Measurements from ENCODE around the gene ESYT1. TPM values are rescaled to one million over a fixed set of nuclear protein-coding genes. Genes with fewer than 3 reads are reported as not detected.
A peak's percentile ranks its signal among the peaks of the same experiment; 100 is the strongest.

ESYT1 gene
- total RNA-seq, 3 donors from 2014 or later (not counting 1 experiment from before 2014, with no cell fraction given), result 198 to 215 (median 199) TPM

- Mint-ChIP-seq H3K36me3 (no peaks in the 10 kb centered on the region), H3K4me3 (no peak overlapping the region), H3K27me3 (ENCODE audit: low read depth in 2 of 2) (peaks cover 0 to 8% of the 10 kb centered on the region in 2 donors), H3K9me3 (no peaks in the 10 kb centered on the region), H3K27ac (no peak overlapping the region), H3K4me1 (peaks cover 27 to 35% of the 10 kb centered on the region in 2 donors)
- intact Hi-C loops (cut with micrococcal nuclease), result loop anchor here (5.0 kb wide), 1 partner anchor 282 kb away; the partner anchor contains the start of genes ORMDL2 and SARNP
- no peak for TF ChIP-seq CTCF (IDR thresholded peaks at IDR 0.05)
- peaks cover 27% of the 10 kb centered on the region for H3K4me1 ChIP-seq (ENCODE audit: control insufficient read depth, insufficient read depth, low read length)
- 93% methylated on average over 3 of the region's 4 CpGs for whole genome bisulfite sequencing (ENCODE audit: insufficient coverage)
- no peaks in the 10 kb centered on the region for H3K27me3 ChIP-seq (ENCODE audit: control insufficient read depth, insufficient read depth, low read length)
- ATAC-seq, result no peak
- no peak overlapping the region for H3K4me3 ChIP-seq (ENCODE audit: low read length)
- no peak overlapping the region for H3K27ac ChIP-seq (ENCODE audit: low read length)
- H3K36me3 ChIP-seq (ENCODE audit: control insufficient read depth, insufficient read depth, low read length), result no peaks in the 10 kb centered on the region
- no peaks in the 10 kb centered on the region for H3K9me3 ChIP-seq (ENCODE audit: control insufficient read depth, insufficient read depth, low read length)
- no peak for DNase-seq
Observed at GRCh38 chr12:56099787-56100186, 28.3 kb upstream of the ESYT1 start.

GRCh38 chr12:56101045-56101444 lies 27.0 kb upstream of the ESYT1 start:
- no peak overlapping the region for H3K27ac Mint-ChIP-seq
- H3K4me3 Mint-ChIP-seq, result no peak overlapping the region
- H3K4me3 ChIP-seq (ENCODE audit: low read length), result no peak overlapping the region
- H3K27ac ChIP-seq (ENCODE audit: low read length), result no peak overlapping the region
- 93% methylated on average over 14 of the region's 14 CpGs for WGBS (ENCODE audit: insufficient coverage)
- TF ChIP-seq CTCF (IDR thresholded peaks at IDR 0.05), result no peak
- no peaks in the 10 kb centered on the region for H3K9me3 ChIP-seq (ENCODE audit: control insufficient read depth, insufficient read depth, low read length)
- ATAC-seq (no peak), DNase-seq (no peak)
- H3K27me3 ChIP-seq (ENCODE audit: control insufficient read depth, insufficient read depth, low read length), result no peaks in the 10 kb centered on the region
- intact Hi-C loops (cut with micrococcal nuclease), result loop anchor here (5.0 kb wide), 1 partner anchor 284 kb away; the partner anchor contains the start of genes ORMDL2 and SARNP
- H3K4me1 ChIP-seq (ENCODE audit: control insufficient read depth, insufficient read depth, low read length), result peaks cover 37% of the 10 kb centered on the region
- no peaks in the 10 kb centered on the region for H3K36me3 ChIP-seq (ENCODE audit: control insufficient read depth, insufficient read depth, low read length)
- H3K36me3 Mint-ChIP-seq, result no peaks in the 10 kb centered on the region
- peaks cover 39 to 48% of the 10 kb centered on the region in 2 donors for H3K4me1 Mint-ChIP-seq
- peaks cover 0 to 8% of the 10 kb centered on the region in 2 donors for H3K27me3 Mint-ChIP-seq (ENCODE audit: low read depth in 2 of 2)
- H3K9me3 Mint-ChIP-seq, result no peaks in the 10 kb centered on the region

- no peak for TF ChIP-seq CTCF (IDR thresholded peaks at IDR 0.05)
- no peaks in the 10 kb centered on the region for H3K9me3 Mint-ChIP-seq
- H3K27ac Mint-ChIP-seq, result peak overlapping the region; percentile 97 to 99
- H3K4me3 Mint-ChIP-seq, result peak overlapping the region; percentile 100
- peaks cover 52 to 56% of the 10 kb centered on the region in 2 donors for H3K4me1 Mint-ChIP-seq
- peaks cover 0 to 2% of the 10 kb centered on the region in 2 donors for H3K27me3 Mint-ChIP-seq (ENCODE audit: low read depth in 2 of 2)
- Histone ChIP-seq H3K9me3 (ENCODE audit: control insufficient read depth, insufficient read depth, low read length) (no peaks in the 10 kb centered on the region), H3K27ac (ENCODE audit: low read length) (peak overlapping the region; percentile 80), H3K4me1 (ENCODE audit: control insufficient read depth, insufficient read depth, low read length) (peaks cover 37% of the 10 kb centered on the region), H3K36me3 (ENCODE audit: control insufficient read depth, insufficient read depth, low read length) (peaks cover 11% of the 10 kb centered on the region), H3K4me3 (ENCODE audit: low read length) (no peak overlapping the region), H3K27me3 (ENCODE audit: control insufficient read depth, insufficient read depth, low read length) (no peaks in the 10 kb centered on the region)
- no peak for DNase-seq
- no peak for ATAC-seq
- 57% methylated on average over 1 of the region's 1 CpG for WGBS (ENCODE audit: insufficient coverage)
- intact Hi-C loops (cut with micrococcal nuclease), result loop anchor here (5.0 kb wide), 1 partner anchor 285 kb away; the partner anchor contains the start of genes ORMDL2 and SARNP
- no peaks in the 10 kb centered on the region for H3K36me3 Mint-ChIP-seq
Observed at GRCh38 chr12:56102683-56103065, 25.4 kb upstream of the ESYT1 start.

Data from natural killer cell (primary cell).